ENCODE results near the gene XRN2.

XRN2 gene

GRCh38 chr20:21302664-21303060 lies 469 bp upstream of the XRN2 start:
- DNase-seq, result no peak

GRCh38 chr20:21303872-21304586 lies 898 bp downstream of the XRN2 start:
- DNase-seq, result no peak

- DNase-seq, result no peak
Measured at GRCh38 chr20:21308340-21308739, 5.2 kb downstream of the XRN2 start.

- DNase-seq, result no peak
Measured at GRCh38 chr20:21309678-21310467, 6.7 kb downstream of the XRN2 start.

GRCh38 chr20:21312813-21313474 lies 9.8 kb downstream of the XRN2 start:
- DNase-seq, result no peak

- no peak for DNase-seq
Measured at GRCh38 chr20:21315138-21315537, 12.0 kb downstream of the XRN2 start.

GRCh38 chr20:21322083-21322710 lies 19.1 kb downstream of the XRN2 start:
- no peak for DNase-seq

- DNase-seq, result no peak
Measured at GRCh38 chr20:21322921-21323331, 19.8 kb downstream of the XRN2 start.

GRCh38 chr20:21323640-21324039 lies 20.5 kb downstream of the XRN2 start:
- DNase-seq, result no peak

- DNase-seq, result no peak
Measured at GRCh38 chr20:21324126-21324525, 21.0 kb downstream of the XRN2 start.

- no peak for DNase-seq
Measured at GRCh38 chr20:21325296-21325695, 22.2 kb downstream of the XRN2 start.

- DNase-seq, result no peak
Measured at GRCh38 chr20:21326700-21327099, 23.6 kb downstream of the XRN2 start.

GRCh38 chr20:21336455-21337151 lies 33.5 kb downstream of the XRN2 start:
- no peak for DNase-seq

- DNase-seq, result no peak
Measured at GRCh38 chr20:21338291-21338690, 35.2 kb downstream of the XRN2 start.

- DNase-seq, result no peak
Measured at GRCh38 chr20:21339499-21339898, 36.4 kb downstream of the XRN2 start.

- DNase-seq, result no peak
Measured at GRCh38 chr20:21340991-21341697, 38.0 kb downstream of the XRN2 start.

- no peak for DNase-seq
Measured at GRCh38 chr20:21342656-21343345, 39.7 kb downstream of the XRN2 start.

GRCh38 chr20:21344206-21344900 lies 41.2 kb downstream of the XRN2 start:
- no peak for DNase-seq

- no peak for DNase-seq
Measured at GRCh38 chr20:21344961-21345360, 41.8 kb downstream of the XRN2 start.

- no peak for DNase-seq
Measured at GRCh38 chr20:21352703-21353102, 49.6 kb downstream of the XRN2 start.

GRCh38 chr20:21353236-21353635 lies 50.1 kb downstream of the XRN2 start:
- no peak for DNase-seq

All from hippocampal formation (tissue), 2 donors.